ENCODE data around the gene ATF7IP2.
"Not testable (repeated sequence)": the region's sequence is repeated elsewhere in the genome, so short reads cannot be mapped to it uniquely, and the experiment has no call there.

The ATF7IP2 gene

GRCh38 chr16:10376229-10376628 is 9.6 kb upstream of the ATF7IP2 start:
- no peak for DNase-seq

GRCh38 chr16:10383626-10384025 is 2.2 kb upstream of the ATF7IP2 start:
- DNase-seq, result no peak

- no peak for DNase-seq
Observed at GRCh38 chr16:10386517-10387100, 748 bp downstream of the ATF7IP2 start.

- DNase-seq, result no peak
Observed at GRCh38 chr16:10387188-10387617, 1.3 kb downstream of the ATF7IP2 start.

- no peak for DNase-seq
Observed at GRCh38 chr16:10388988-10389387, 3.1 kb downstream of the ATF7IP2 start.

- DNase-seq, result no peak
Observed at GRCh38 chr16:10390330-10390729, 4.5 kb downstream of the ATF7IP2 start.

GRCh38 chr16:10390867-10391266 is 5.0 kb downstream of the ATF7IP2 start:
- no peak for DNase-seq

- DNase-seq, result no peak
Observed at GRCh38 chr16:10391339-10391738, 5.5 kb downstream of the ATF7IP2 start.

- DNase-seq, result no peak
Observed at GRCh38 chr16:10402975-10403374, 17.1 kb downstream of the ATF7IP2 start.

GRCh38 chr16:10405386-10405939 is 19.6 kb downstream of the ATF7IP2 start:
- no peak for DNase-seq

GRCh38 chr16:10408824-10409381 is 23.0 kb downstream of the ATF7IP2 start:
- no peak for DNase-seq

GRCh38 chr16:10409713-10410112 is 23.9 kb downstream of the ATF7IP2 start:
- DNase-seq, result not testable (repeated sequence)

- no peak for DNase-seq
Observed at GRCh38 chr16:10410469-10410868, 24.6 kb downstream of the ATF7IP2 start.

GRCh38 chr16:10412935-10413601 is 27.2 kb downstream of the ATF7IP2 start:
- no peak for DNase-seq

GRCh38 chr16:10418204-10418603 is 32.3 kb downstream of the ATF7IP2 start:
- DNase-seq, result not testable (repeated sequence)

GRCh38 chr16:10419701-10420100 is 33.8 kb downstream of the ATF7IP2 start:
- DNase-seq, result no peak

GRCh38 chr16:10421596-10421995 is 35.7 kb downstream of the ATF7IP2 start:
- no peak for DNase-seq

GRCh38 chr16:10428433-10429168 is 42.7 kb downstream of the ATF7IP2 start:
- DNase-seq, result no peak

- not testable (repeated sequence) for DNase-seq
Observed at GRCh38 chr16:10429299-10429969, 43.6 kb downstream of the ATF7IP2 start.

GRCh38 chr16:10441726-10442125 is 55.9 kb downstream of the ATF7IP2 start:
- DNase-seq, result no peak

- no peak for DNase-seq
Observed at GRCh38 chr16:10447289-10447688, 61.4 kb downstream of the ATF7IP2 start.

- DNase-seq, result not testable (repeated sequence)
Observed at GRCh38 chr16:10452208-10453158, 66.6 kb downstream of the ATF7IP2 start.

Measured in stimulated activated naive CD4-positive, alpha-beta T cell treated with Interleukin-2 at 50 U/mL for 16 hours (primary cell).